Sigmoid colon (tissue), 7 donors: Measurements from ENCODE around the gene M6PR. TPM values are rescaled to one million over a fixed set of nuclear protein-coding genes. Genes with fewer than 3 reads are reported as not detected.

ENCODE experiments used
- DNase-seq: peaks from one replicate; pipeline ENCODE4 v3.0.0-alpha.2; 2019
- H3K27ac ChIP-seq, 4 donors: fragments of 200-600 bp; sonication (generic); one replicate each; pipeline ENCODE4 v1.5.1; 2016 to 2019; ENCODE audit warnings: mild to moderate bottlenecking in 1 of 4
- H3K27me3 ChIP-seq, 3 donors: fragments of 200-600 bp; sonication (generic); one replicate each; pipeline ENCODE4 v1.5.1; 2019; ENCODE audit warnings: mild to moderate bottlenecking in 1 of 3
- H3K36me3 ChIP-seq, 4 donors: fragments of 200-600 bp; sonication (generic); one replicate each; pipeline ENCODE4 v1.5.1; 2016 to 2019
- H3K4me1 ChIP-seq, 4 donors: fragments of 200-600 bp; sonication (generic); one replicate each; pipeline ENCODE4 v1.5.1; 2017 to 2019
- H3K4me3 ChIP-seq, 4 donors: fragments of 200-600 bp; sonication (generic); one replicate each; pipeline ENCODE4 v1.5.1; 2017 to 2019; ENCODE audit warnings: mild to moderate bottlenecking in 2 of 4, moderate library complexity in 1 of 4
- H3K9me3 ChIP-seq, 4 donors: fragments of 200-600 bp in 3 of 4; sonication (generic) in 3 of 4; one replicate each; pipeline versions ENCODE4 v1.5.1 to v1.6.1; 2013 to 2019
- EP300 ChIP-seq, 4 donors: sonication (generic); formaldehyde crosslinking; IDR thresholded peaks; one replicate each; pipeline ENCODE4 v1.6.1; 2017; ENCODE audit warnings: antibody characterized with exemption in 4 of 4
- POLR2A ChIP-seq, 2 donors: fragments of 450-650 bp; IDR thresholded peaks; one replicate each; pipeline ENCODE4 v1.6.1; 2016; ENCODE audit warnings: antibody characterized with exemption in 2 of 2, mild to moderate bottlenecking in 2 of 2, moderate library complexity in 2 of 2
- POLR2AphosphoS5 ChIP-seq, 4 donors: sonication (generic); formaldehyde crosslinking; IDR thresholded peaks; one replicate each; pipeline ENCODE4 v1.6.1; 2017; ENCODE audit warnings: antibody characterized with exemption in 4 of 4
- WGBS, 2 donors: extraction: QIAGEN DNeasy Blood & Tissue Kit; methylation state at CpG; one replicate each; pipeline ENCODE4 v1.1.7; 2013; 5-methylcytosine and 5-hydroxymethylcytosine counted together
- intact Hi-C: fragments of 100-400 bp; cut with DNase I; formaldehyde crosslinking; loops from one replicate; pipeline ENCODE4 v1.15.1; 2023
- polyA plus RNA-seq, 3 donors: library from polyadenylated mRNA; stranded (reverse); fragments of 200-250 nt; gene quantifications; one replicate each; pipeline ENCODE4 v1.2.3, GENCODE V29; 2013
- total RNA-seq, 4 donors: library from RNA; depleted of rRNA; stranded (reverse); fragments of >200 nt; gene quantifications; one replicate each; pipeline ENCODE4 v1.1.0, GENCODE V29; 2016
- TF ChIP-seq, protein P1 (sequence below), 4 experiments: fragments of 450-650 bp in 3 of 4; fragments of 200-600 bp in 1 of 4; IDR thresholded peaks; one replicate each; pipeline ENCODE4 v1.5.1; 2016 to 2019; ENCODE audit warnings: antibody characterized with exemption in 4 of 4, mild to moderate bottlenecking in 3 of 4, moderate library complexity in 2 of 4
- donor health status: healthy with polysubstance abuse.
- donor health status: Bipolar disorder and iron deficiency.
- donor health status: healthy.

Gene M6PR
- total and polyA plus RNA-seq, 7 donors = 18.0 to 97.0 (median 63.5) TPM

DNA sequence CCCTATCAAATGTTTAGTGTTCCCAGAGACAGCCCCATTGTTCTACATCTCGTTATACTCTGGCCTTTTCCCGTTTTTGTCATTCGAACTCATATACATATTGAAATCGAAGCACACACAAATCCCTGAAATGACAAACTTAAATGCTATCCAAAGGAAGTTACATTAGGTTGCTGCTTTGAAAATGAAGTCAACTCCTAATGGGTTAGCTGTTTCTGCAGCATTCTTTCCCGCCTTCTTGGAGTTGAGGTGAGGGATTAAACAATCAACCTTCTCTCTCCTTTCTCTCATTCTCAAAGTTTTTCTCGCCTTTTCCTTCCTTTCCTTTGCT lies 35.8 kb downstream of the M6PR start:
- no peak for DNase-seq
- Histone ChIP-seq H3K36me3 (peaks cover 0 to 5% (median 0%) of the 10 kb centered on the region in 4 donors), H3K27me3 (no peaks in the 10 kb centered on the region), H3K9me3 (no peaks in the 10 kb centered on the region), H3K4me3 (peak overlapping the region; percentile 52 to 72 (median 64)), H3K27ac (peak overlapping the region; percentile 83 to 95 (median 92)), H3K4me1 (peaks cover 0 to 29% (median 23%) of the 10 kb centered on the region in 4 donors)
- TF ChIP-seq EP300 (IDR thresholded peaks at IDR 0.05) = no peak
- TF ChIP-seq POLR2AphosphoS5 (IDR thresholded peaks at IDR 0.05) = no peak
- no peak for TF ChIP-seq POLR2A (IDR thresholded peaks at IDR 0.05)
- TF ChIP-seq, protein P1, sequence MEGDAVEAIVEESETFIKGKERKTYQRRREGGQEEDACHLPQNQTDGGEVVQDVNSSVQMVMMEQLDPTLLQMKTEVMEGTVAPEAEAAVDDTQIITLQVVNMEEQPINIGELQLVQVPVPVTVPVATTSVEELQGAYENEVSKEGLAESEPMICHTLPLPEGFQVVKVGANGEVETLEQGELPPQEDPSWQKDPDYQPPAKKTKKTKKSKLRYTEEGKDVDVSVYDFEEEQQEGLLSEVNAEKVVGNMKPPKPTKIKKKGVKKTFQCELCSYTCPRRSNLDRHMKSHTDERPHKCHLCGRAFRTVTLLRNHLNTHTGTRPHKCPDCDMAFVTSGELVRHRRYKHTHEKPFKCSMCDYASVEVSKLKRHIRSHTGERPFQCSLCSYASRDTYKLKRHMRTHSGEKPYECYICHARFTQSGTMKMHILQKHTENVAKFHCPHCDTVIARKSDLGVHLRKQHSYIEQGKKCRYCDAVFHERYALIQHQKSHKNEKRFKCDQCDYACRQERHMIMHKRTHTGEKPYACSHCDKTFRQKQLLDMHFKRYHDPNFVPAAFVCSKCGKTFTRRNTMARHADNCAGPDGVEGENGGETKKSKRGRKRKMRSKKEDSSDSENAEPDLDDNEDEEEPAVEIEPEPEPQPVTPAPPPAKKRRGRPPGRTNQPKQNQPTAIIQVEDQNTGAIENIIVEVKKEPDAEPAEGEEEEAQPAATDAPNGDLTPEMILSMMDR (IDR thresholded peaks at IDR 0.05) = no peak
- intact Hi-C loops = loop anchor here (2.0 to 10.0 kb wide), 4 partner anchors 37 to 1301 kb away; partner anchors contain the start of gene GABARAPL1
- WGBS, 2 donors = 23 to 37% methylated on average over 6 of the region's 6 CpGs

DNA sequence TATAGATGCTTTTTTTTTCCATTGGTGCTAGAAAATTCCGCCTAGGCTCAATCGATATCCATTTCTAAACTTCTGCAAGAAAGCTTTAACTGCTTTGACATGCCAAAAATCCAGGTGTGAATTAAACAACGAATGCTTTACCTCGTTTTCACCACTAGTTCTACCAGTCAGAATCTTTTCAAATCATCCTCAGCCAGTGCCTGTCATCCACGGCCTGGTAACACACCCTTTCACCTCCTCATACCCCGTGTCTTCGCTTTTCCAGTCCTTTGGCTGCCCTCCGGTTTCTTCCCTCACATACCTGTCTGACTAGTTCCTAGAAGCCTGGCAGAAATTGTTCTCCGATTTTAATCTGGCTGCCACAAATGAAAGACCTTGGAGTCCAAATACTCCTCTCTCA lies 36.5 kb downstream of the M6PR start:
- 28 to 46% methylated on average over 9 of the region's 9 CpGs for WGBS, 2 donors
- Histone ChIP-seq H3K4me1 (peaks cover 0 to 29% (median 23%) of the 10 kb centered on the region in 4 donors), H3K27me3 (no peaks in the 10 kb centered on the region), H3K9me3 (no peaks in the 10 kb centered on the region), H3K4me3 (no peak overlapping the region), H3K27ac (peak overlapping the region; percentile 83 to 95 (median 92)), H3K36me3 (no peaks in the 10 kb centered on the region)
- DNase-seq = no peak
- intact Hi-C loops = loop anchor here (5.0 to 10.0 kb wide), 3 partner anchors 152 to 1302 kb away; partner anchors contain the start of gene GABARAPL1
- TF ChIP-seq EP300 (IDR thresholded peaks at IDR 0.05) = no peak
- TF ChIP-seq, protein P1 (IDR thresholded peaks at IDR 0.05) = peak in 1 of 4 experiments; percentile 12

DNA sequence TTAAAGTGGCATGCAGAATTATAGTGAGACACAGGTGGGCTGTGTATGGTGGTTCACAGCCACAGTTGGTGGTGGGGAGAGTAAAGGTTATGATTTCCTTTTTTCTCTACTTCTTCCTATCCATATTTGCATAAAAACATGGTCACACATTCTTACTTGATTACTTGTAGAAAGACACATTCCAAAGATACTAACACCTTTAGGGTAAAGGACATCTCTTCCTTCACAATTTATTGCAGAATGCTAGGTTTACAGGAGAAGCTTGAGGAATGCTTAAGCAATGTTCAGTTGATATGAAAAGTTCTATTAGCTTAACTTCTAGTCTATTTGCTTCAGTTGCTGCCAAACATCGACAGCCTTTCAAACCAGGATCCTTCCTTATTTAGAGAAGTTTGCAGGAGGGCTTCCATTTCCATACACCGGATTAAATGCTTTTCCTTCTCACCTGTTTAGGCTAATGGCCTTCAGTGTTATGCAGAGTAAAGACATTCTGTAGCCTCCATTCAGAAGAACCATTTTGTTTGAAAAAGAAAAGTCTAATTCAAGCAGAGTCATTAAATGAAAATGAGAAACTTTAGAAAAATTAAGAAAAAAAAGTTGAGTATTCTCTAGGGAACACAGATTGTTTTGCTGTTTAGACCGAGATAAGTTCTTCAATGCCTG lies 37.7 kb downstream of the M6PR start:
- Histone ChIP-seq H3K36me3 (no peaks in the 10 kb centered on the region), H3K4me1 (peaks cover 0 to 33% (median 27%) of the 10 kb centered on the region in 4 donors), H3K27me3 (no peaks in the 10 kb centered on the region), H3K9me3 (no peaks in the 10 kb centered on the region), H3K4me3 (no peak overlapping the region), H3K27ac (peak overlapping the region in 1 of 4 donors; percentile 95)
- TF ChIP-seq POLR2A (IDR thresholded peaks at IDR 0.05) (no peak), EP300 (IDR thresholded peaks at IDR 0.05) (no peak), POLR2AphosphoS5 (IDR thresholded peaks at IDR 0.05) (no peak)
- TF ChIP-seq, protein P1 (IDR thresholded peaks at IDR 0.05) = no peak
- no peak for DNase-seq
- 74 to 78% methylated on average over 3 of the region's 3 CpGs for WGBS, 2 donors
- intact Hi-C loops = loop anchor here (5.0 to 10.0 kb wide), 3 partner anchors 153 to 1303 kb away; partner anchors contain the start of gene GABARAPL1

DNA sequence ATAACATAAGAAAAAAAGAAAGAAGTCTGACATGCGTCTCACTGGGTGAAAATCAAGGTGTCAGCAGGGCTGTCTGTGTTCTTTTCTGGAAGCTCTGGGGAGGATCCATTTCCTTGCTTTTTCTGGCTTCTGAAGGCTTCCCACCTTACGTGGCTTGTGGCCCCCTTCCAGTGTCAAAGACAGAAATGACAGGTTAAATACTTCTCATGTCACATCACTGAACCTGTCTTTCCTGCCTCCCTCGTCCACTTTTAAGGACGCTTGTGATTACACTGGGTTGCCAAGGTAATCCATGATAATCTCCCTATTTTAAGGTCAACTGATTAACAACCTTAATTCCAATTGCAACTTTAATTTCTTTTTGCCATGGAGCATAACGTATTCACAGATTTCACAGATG lies 39.7 kb downstream of the M6PR start:
- Histone ChIP-seq H3K4me1 (peaks cover 0 to 29% (median 16%) of the 10 kb centered on the region in 4 donors), H3K27me3 (no peaks in the 10 kb centered on the region), H3K27ac (no peak overlapping the region), H3K9me3 (no peaks in the 10 kb centered on the region), H3K36me3 (no peaks in the 10 kb centered on the region), H3K4me3 (no peak overlapping the region)
- intact Hi-C loops = loop anchor here (5.0 to 10.0 kb wide), 3 partner anchors 155 to 1305 kb away; partner anchors contain the start of gene GABARAPL1
- no peak for DNase-seq
- TF ChIP-seq, protein P1 (IDR thresholded peaks at IDR 0.05) = no peak
- TF ChIP-seq POLR2A (IDR thresholded peaks at IDR 0.05) (no peak), POLR2AphosphoS5 (IDR thresholded peaks at IDR 0.05) (no peak), EP300 (IDR thresholded peaks at IDR 0.05) (no peak)
- WGBS, 2 donors = 84 to 86% methylated on average over 5 of the region's 5 CpGs
